B cell (primary cell): Measurements from ENCODE around the gene C1QA. TPM values are rescaled to one million over a fixed set of nuclear protein-coding genes. Genes with fewer than 3 reads are reported as not detected.

Source experiments
- ATAC-seq: fragments of 200-7000 bp; cut with Tn5 transposase; one replicate; pipeline ENCODE4 v1.10.0; 2021; ENCODE audit warnings: low read depth, mild to moderate bottlenecking, moderate number of reproducible peaks, moderate library complexity
- CTCF ChIA-PET: fragments of 350-600 bp; sonication (Branson Sonifier 250); formaldehyde crosslinking; loops from one replicate; lab custom pipeline; 2021; ENCODE audit warnings: antibody characterized with exemption, inconsistent platforms; lab: Charles Lee
- POLR2A ChIA-PET: fragments of 350-600 bp; sonication (Branson Sonifier 250); formaldehyde crosslinking; loops from one replicate; lab custom pipeline; 2021; ENCODE audit warnings: antibody characterized with exemption; lab: Charles Lee
- DNase-seq: peaks from one replicate; pipeline ENCODE4 v3.0.0; 2013
- H2AFZ ChIP-seq: 2 replicates; pipeline ENCODE4 v1.6.1; 2012; ENCODE audit warnings: mild to moderate bottlenecking, low read depth, low read length; ENCODE audit not compliant: insufficient read depth, poor library complexity, severe bottlenecking
- H3K27ac ChIP-seq, 2 donors: 1 replicate in 1 of 2; 2 replicates in 1 of 2; pipeline ENCODE4 v1.5.1; 2012 to 2013; ENCODE audit warnings: low read length in 2 of 2, mild to moderate bottlenecking in 2 of 2, moderate library complexity in 1 of 2
- H3K27me3 ChIP-seq, 4 experiments: fragments of 200-600 bp in 1 of 4; sonication (generic) in 1 of 4; replicated peaks in 1 of 4; 1 replicate in 2 of 4; 2 replicates in 2 of 4; pipeline versions ENCODE4 v1.6.1 to v1.7.0; 2013 to 2016; ENCODE audit warnings: low read length in 3 of 4, mild to moderate bottlenecking in 2 of 4, mixed read lengths in 1 of 4, moderate library complexity in 1 of 4; ENCODE audit not compliant: insufficient read depth in 4 of 4, control insufficient read depth in 3 of 4; ENCODE audit errors: control extremely low read depth in 1 of 4
- H3K36me3 ChIP-seq, 2 experiments: replicated peaks in 1 of 2; 1 replicate in 1 of 2; 2 replicates in 1 of 2; pipeline versions ENCODE4 v1.6.1 to v1.7.1; 2013; ENCODE audit warnings: low read length in 1 of 2; ENCODE audit not compliant: insufficient read depth in 2 of 2, control insufficient read depth in 1 of 2; ENCODE audit errors: control extremely low read depth in 1 of 2, extremely low read depth in 1 of 2
- H3K4me1 ChIP-seq, 2 donors: fragments of 200-600 bp in 1 of 2; sonication (generic) in 1 of 2; 1 replicate in 1 of 2; 2 replicates in 1 of 2; pipeline versions ENCODE4 v1.5.1 to v1.6.1; 2013 to 2017; ENCODE audit warnings: low read length in 2 of 2; ENCODE audit not compliant: control insufficient read depth in 2 of 2, insufficient read depth in 2 of 2
- H3K4me2 ChIP-seq: replicated peaks from 2 replicates; pipeline ENCODE3; 2012; ENCODE audit warnings: mild to moderate bottlenecking, low read depth, low read length; ENCODE audit not compliant: poor library complexity, severe bottlenecking
- H3K4me3 ChIP-seq, 5 experiments: fragments of 200-600 bp in 1 of 5; sonication (generic) in 1 of 5; 1 replicate in 3 of 5; 2 replicates in 2 of 5; pipeline versions ENCODE4 v1.5.1 to v1.7.0; 2011 to 2016; ENCODE audit warnings: low read length in 4 of 5, mild to moderate bottlenecking in 4 of 5, low read depth in 2 of 5, control low read depth in 1 of 5, moderate library complexity in 1 of 5; ENCODE audit not compliant: insufficient read depth in 1 of 5; ENCODE audit errors: control extremely low read depth in 1 of 5, extremely low read depth in 1 of 5
- H3K79me2 ChIP-seq: fragments of 200-600 bp; sonication (generic); one replicate; pipeline ENCODE4 v1.6.0; 2016; ENCODE audit warnings: low read length; ENCODE audit not compliant: control insufficient read depth, insufficient read depth
- H3K9ac ChIP-seq: fragments of 200-600 bp; sonication (generic); 2 replicates; pipeline ENCODE4 v1.6.1; 2017; ENCODE audit warnings: mild to moderate bottlenecking, low read length, moderate library complexity
- H3K9me3 ChIP-seq, 3 donors: one replicate each; pipeline versions ENCODE4 v1.6.1 to v1.7.1; 2013; ENCODE audit warnings: low read length in 2 of 3; ENCODE audit not compliant: control insufficient read depth in 2 of 3, insufficient read depth in 1 of 3; ENCODE audit errors: control extremely low read depth in 1 of 3
- H4K20me1 ChIP-seq: 2 replicates; pipeline ENCODE4 v1.6.0; 2012; ENCODE audit warnings: mild to moderate bottlenecking, low read length; ENCODE audit not compliant: insufficient read depth, control insufficient read depth, poor library complexity, severe bottlenecking
- H3K27ac Mint-ChIP-seq: one replicate; pipeline ENCODE4 v1.8.0; 2021; ENCODE audit warnings: mixed read lengths
- H3K27me3 Mint-ChIP-seq: one replicate; pipeline ENCODE4 v1.8.0; 2021; ENCODE audit warnings: mixed read lengths
- H3K4me1 Mint-ChIP-seq: one replicate; pipeline ENCODE4 v1.8.0; 2021; ENCODE audit warnings: mixed read lengths
- H3K4me3 Mint-ChIP-seq: one replicate; pipeline ENCODE4 v1.8.0; 2021; ENCODE audit warnings: mixed read lengths
- H3K9me3 Mint-ChIP-seq: one replicate; pipeline ENCODE4 v1.8.0; 2022; ENCODE audit warnings: mixed read lengths; ENCODE audit not compliant: insufficient read depth
- EZH2 ChIP-seq: IDR thresholded peaks from 2 replicates; pipeline ENCODE4 v1.6.1; 2012; ENCODE audit warnings: borderline replicate concordance, low read depth, mild to moderate bottlenecking, moderate library complexity, low read length; ENCODE audit not compliant: insufficient read depth, poor library complexity, severe bottlenecking
- WGBS: methylation state at CpG from one replicate; pipeline ENCODE4 v1.1.5; 2013; ENCODE audit warnings: missing lambda C conversion rate; ENCODE audit not compliant: insufficient coverage; 5-methylcytosine and 5-hydroxymethylcytosine counted together
- intact Hi-C: fragments of 100-400 bp; cut with micrococcal nuclease; formaldehyde crosslinking; loops from one replicate; pipeline ENCODE4 v1.10.0; 2022
- polyA plus RNA-seq: library from polyadenylated mRNA; depleted of rRNA; stranded (reverse); fragments of >200 nt; gene quantifications from 2 replicates; pipeline ENCODE4 v1.2.3, GENCODE V29; 2012
- total RNA-seq, 2 donors: library from RNA; stranded (reverse); fragments of 120-200 nt in 1 of 2; gene quantifications; 1 replicate in 1 of 2; 2 replicates in 1 of 2; pipeline versions ENCODE4 v1.2.3 to v1.2.4, GENCODE V29; 2013 to 2022
- TF ChIP-seq, protein P1 (sequence below): fragments of 200-600 bp; IDR thresholded peaks from one replicate; pipeline ENCODE4 v1.8.0; 2022; ENCODE audit warnings: antibody characterized with exemption, mild to moderate bottlenecking

The C1QA gene
- total and polyA plus RNA-seq, 2 donors (not counting 1 experiment from before 2014, with no cell fraction given), result 0.16 TPM; not detected in 1

DNA sequence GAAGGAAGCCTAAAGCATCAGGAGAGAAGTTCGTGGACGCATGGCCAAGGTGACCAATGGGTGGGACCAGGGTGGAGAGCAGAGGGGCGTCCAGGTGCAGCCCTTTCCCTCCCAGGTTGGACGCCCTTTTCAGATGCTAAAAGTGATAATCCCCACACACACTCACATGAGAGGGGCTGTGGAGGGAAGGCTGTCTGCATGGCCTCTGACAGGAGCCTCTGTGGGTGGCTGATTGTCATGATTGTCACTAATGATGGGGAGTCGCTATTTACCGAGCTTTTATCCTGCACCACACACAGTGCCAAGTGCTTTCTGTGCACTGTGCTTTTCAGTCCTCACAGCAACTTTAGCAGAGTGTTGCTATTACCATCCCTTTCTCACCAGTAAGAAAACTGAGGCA lies 27.1 kb upstream of the C1QA start:
- no peak for TF ChIP-seq EZH2
- TF ChIP-seq, protein P1, sequence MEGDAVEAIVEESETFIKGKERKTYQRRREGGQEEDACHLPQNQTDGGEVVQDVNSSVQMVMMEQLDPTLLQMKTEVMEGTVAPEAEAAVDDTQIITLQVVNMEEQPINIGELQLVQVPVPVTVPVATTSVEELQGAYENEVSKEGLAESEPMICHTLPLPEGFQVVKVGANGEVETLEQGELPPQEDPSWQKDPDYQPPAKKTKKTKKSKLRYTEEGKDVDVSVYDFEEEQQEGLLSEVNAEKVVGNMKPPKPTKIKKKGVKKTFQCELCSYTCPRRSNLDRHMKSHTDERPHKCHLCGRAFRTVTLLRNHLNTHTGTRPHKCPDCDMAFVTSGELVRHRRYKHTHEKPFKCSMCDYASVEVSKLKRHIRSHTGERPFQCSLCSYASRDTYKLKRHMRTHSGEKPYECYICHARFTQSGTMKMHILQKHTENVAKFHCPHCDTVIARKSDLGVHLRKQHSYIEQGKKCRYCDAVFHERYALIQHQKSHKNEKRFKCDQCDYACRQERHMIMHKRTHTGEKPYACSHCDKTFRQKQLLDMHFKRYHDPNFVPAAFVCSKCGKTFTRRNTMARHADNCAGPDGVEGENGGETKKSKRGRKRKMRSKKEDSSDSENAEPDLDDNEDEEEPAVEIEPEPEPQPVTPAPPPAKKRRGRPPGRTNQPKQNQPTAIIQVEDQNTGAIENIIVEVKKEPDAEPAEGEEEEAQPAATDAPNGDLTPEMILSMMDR, result no peak
- no peak overlapping the region for H2AFZ ChIP-seq
- H3K27ac ChIP-seq, result no peak overlapping the region
- H3K9me3 ChIP-seq, result peaks cover 0 to 5% (median 0%) of the 10 kb centered on the region in 3 donors
- Mint-ChIP-seq H3K9me3 (no peaks in the 10 kb centered on the region), H3K4me3 (no peak overlapping the region), H3K27ac (no peak overlapping the region), H3K27me3 (peaks cover 65% of the 10 kb centered on the region), H3K4me1 (no peaks in the 10 kb centered on the region)
- H3K4me3 ChIP-seq, result no peak overlapping the region
- H3K4me1 ChIP-seq, result no peaks in the 10 kb centered on the region
- H3K27me3 ChIP-seq, result peaks cover 0 to 13% (median 0%) of the 10 kb centered on the region in 4 experiments
- ChIA-PET POLR2A (no interaction called here), CTCF (no interaction called here)
- no peaks in the 10 kb centered on the region for H4K20me1 ChIP-seq
- ATAC-seq (no peak), DNase-seq (no peak)
- no peak overlapping the region for H3K4me2 ChIP-seq
- WGBS, result 26% methylated on average over 3 of the region's 6 CpGs
- H3K79me2 ChIP-seq, result no peaks in the 10 kb centered on the region
- intact Hi-C loops, result no loop called here
- H3K9ac ChIP-seq, result no peak overlapping the region
- no peaks in the 10 kb centered on the region for H3K36me3 ChIP-seq

DNA sequence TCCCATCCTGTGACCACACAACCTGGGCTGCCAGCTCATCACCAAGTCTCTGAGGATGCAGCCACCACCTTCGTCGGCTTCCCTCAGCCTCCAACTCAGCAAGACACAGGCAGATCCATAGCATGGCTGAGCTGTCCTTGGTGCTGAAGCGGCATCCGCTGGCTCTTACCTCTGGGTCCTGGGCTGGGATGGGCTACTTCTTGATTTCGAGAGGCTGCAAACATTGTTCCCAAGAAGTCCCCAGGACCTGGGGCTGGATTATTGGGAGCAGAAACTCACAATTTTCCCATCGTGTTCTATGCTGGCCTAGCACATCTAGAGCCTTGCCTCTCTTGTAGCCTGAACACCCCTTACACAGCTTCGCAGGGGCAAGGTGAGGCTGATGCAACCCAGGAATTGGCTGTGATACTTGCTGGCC lies 24.9 kb upstream of the C1QA start:
- no peak for DNase-seq
- no peak for ATAC-seq

More for the DNA sequence above, 24.9 kb upstream of the C1QA start:
- Histone ChIP-seq H3K79me2 (no peaks in the 10 kb centered on the region), H3K9me3 (peaks cover 0 to 5% (median 0%) of the 10 kb centered on the region in 3 donors), H3K4me2 (no peak overlapping the region), H3K36me3 (no peaks in the 10 kb centered on the region), H3K9ac (no peak overlapping the region), H2AFZ (no peak overlapping the region), H3K27ac (no peak overlapping the region), H3K4me3 (no peak overlapping the region), H4K20me1 (no peaks in the 10 kb centered on the region), H3K4me1 (no peaks in the 10 kb centered on the region), H3K27me3 (peaks cover 0 to 10% (median 0%) of the 10 kb centered on the region in 4 experiments)
- no peaks in the 10 kb centered on the region for H3K4me1 Mint-ChIP-seq
- no peak overlapping the region for H3K27ac Mint-ChIP-seq
- CTCF ChIA-PET, result no interaction called here
- H3K27me3 Mint-ChIP-seq, result peaks cover 56% of the 10 kb centered on the region
- H3K4me3 Mint-ChIP-seq, result no peak overlapping the region
- no peaks in the 10 kb centered on the region for H3K9me3 Mint-ChIP-seq
- intact Hi-C loops, result no loop called here
- POLR2A ChIA-PET, result no interaction called here
- WGBS, result 15% methylated on average over 6 of the region's 7 CpGs
- TF ChIP-seq, protein P1, result no peak
- TF ChIP-seq EZH2, result no peak
